GM21526 (cell line): ENCODE data around the gene UBTD1.
A peak's percentile ranks its signal among the peaks of the same experiment; 100 is the strongest.
"Not testable (repeated sequence)": the region's sequence is repeated elsewhere in the genome, so short reads cannot be mapped to it uniquely, and the experiment has no call there.

ENCODE experiments used
- ATAC-seq: cut with Tn5 transposase; IDR thresholded peaks from one replicate; pipeline ENCODE4 v1.9.1; 2021; ENCODE audit warnings: moderate library complexity; ENCODE audit not compliant: unreplicated experiment, low FRiP score

UBTD1 gene

DNA sequence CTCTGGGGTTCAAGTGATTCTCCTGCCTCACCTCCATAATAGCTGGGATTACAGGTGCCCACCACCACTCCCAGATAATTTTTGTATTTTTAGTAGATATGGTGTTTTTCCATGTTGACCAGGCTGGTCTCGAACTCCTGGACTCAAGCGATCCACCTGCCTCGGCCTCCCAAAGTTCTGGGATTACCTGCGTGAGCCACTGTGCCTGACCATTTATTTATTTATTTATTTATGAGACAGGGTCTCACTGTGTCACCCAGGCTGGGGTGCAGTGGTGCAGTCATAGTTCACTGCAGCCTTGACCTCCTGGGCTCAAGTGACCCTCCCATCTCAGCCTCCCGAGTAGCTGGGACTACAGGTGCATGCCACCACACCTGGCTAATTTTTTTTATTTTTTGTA, 55.6 kb downstream of the UBTD1 start:
- ATAC-seq: not testable (repeated sequence)

DNA sequence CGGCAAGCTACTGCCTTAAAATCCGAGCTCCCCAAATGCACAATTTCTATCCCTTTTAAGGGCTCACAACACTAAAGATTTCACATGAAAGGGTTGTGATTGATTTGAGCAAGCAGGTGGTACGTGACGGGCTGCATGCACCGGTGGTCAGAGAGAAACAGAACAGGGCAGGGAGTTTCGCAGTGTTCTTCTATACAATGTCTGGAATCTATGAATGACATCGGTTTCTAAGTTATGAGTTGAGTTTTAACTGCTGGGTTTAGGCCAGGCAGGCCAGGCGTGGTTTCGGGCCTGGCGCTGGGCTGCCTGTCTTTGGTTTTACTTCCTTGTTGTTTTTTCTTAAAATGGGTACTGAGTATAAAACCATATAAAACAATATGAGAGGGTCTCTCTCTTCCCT, 56.8 kb downstream of the UBTD1 start:
- not testable (repeated sequence) for ATAC-seq

GRCh38 chr10:97560731-97561381, 62.1 kb downstream of the UBTD1 start:
- not testable (repeated sequence) for ATAC-seq

DNA sequence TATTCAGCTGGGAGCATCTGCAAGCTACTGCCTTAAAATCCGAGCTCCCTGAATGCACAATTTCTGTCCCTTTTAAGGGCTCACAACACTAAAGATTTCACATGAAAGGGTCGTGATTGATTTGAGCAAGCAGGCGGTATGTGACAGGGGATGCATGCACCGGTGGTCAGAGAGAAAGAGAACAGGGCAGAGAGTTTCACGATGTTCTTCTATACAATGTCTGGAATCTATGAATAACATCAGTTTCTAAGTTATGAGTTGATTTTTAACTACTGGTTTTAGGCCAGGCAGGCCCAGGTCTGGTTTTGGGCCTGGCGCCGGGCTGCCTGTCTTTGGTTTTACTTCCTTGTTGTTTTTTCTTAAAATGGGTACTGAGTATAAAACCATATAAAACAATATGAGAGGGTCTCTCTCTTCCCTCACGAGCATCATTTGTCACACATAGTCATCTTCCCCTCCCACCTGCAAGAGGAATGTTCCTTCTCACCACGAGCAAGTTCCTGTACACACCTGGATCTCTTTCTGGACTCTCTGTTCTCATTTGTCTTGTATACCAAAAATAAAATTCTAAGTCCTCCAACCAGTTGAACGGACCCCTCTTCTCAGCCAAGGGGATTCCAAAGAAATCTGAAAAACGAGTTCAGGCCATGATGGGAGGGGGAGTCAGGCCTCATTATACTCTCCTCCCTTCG, 62.8 kb downstream of the UBTD1 start:
- ATAC-seq: not testable (repeated sequence)

- not testable (repeated sequence) for ATAC-seq
These were observed 63.6 kb downstream of the UBTD1 start for GRCh38 chr10:97562329-97562728.

- no peak for ATAC-seq
These were observed 64.6 kb downstream of the UBTD1 start for GRCh38 chr10:97563337-97563736.

DNA sequence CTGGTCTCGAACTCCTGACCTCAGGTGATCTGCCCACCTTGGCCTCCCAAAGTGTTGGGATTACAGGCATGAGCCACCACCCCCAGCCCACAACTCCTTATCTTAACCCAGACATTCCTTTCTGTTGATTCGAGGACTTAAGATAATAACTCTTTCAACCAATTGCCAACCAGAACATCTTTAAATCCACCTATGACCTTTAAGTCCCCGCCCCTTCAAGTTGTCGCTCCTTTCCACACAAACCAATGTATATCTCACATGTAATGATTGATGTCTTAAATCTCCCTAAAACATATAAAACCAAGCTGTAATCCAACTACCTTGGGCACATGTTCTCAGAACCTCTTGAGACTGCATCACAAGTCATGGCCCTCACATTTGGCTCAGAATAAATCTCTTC, 66.1 kb downstream of the UBTD1 start:
- no peak for ATAC-seq

GRCh38 chr10:97566336-97566996, 67.7 kb downstream of the UBTD1 start:
- no peak for ATAC-seq

- no peak for ATAC-seq
These were observed 69.2 kb downstream of the UBTD1 start for GRCh38 chr10:97567891-97568290.

- ATAC-seq: no peak
These were observed 71.5 kb downstream of the UBTD1 start for GRCh38 chr10:97570146-97570788.

DNA sequence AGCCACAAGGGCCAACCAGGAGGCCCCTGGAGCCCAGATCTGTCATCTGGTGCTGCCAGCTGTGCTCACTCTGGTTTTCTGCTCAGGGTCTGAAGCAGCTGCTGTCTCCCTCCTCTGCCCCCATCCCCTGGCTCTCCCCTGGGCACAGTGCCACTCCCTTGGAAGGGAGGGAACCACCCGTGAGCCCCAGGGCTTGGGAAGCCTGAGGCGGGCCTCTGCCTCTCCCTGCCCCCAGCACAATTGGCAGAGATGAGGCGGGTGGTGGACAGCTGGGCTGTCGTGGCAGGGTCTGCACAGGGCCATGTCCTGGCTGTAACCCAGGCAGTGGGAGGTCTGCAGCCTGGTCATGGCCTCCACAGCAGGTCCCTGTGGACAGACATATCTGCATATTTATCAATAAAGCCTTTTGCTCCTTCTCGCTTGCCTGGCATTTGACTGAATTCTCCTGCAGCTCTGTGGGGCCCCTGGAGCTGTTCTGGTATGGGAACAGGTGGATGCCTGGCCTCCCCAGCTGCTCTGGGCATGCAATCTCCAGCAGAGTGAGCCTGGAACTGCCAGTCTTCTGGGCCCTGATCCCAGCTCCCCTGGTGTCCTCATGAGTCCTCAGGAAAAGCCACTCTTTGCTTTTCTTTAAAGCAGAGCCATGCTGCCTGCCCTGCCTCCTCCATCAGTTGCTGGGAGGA, 72.2 kb downstream of the UBTD1 start:
- no peak for ATAC-seq

GRCh38 chr10:97571622-97572021, 72.9 kb downstream of the UBTD1 start:
- no peak for ATAC-seq

DNA sequence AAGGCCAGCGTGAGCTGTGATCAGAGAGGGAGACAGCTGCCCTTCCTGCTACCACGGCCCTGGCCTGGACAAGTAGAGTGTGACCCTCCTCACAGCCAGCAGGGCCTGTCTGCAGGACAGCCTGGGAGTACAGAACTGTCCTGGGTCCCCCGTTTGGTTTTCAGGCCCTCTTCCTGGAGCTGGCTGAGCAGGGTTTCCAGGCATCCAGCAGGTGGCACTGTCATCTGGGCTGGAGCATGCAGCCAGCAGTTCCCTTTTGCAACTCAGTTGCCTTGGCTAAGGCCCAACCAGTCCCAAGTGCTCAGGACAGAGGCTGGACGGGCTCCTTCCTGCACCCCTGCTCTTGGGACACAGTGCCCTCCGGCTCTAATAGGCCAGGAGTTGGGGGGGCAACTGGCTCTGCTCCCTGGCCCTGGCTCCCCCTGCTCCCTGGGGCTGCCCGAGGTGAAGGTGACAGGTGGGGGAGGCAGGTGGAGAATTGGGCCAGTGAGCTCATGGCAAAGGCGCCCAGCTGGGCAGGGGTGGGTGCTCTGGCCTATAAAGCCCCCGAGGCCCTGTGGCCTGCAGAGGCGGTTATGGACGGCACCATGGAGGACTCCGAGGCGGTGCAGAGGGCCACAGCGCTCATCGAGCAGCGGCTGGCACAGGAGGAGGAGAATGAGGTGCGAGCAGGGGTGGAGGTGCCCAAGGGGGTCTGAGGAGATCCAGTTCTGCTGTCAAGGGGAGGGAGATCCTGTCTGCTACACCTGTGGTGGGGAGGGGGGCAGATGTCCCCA, 73.7 kb downstream of the UBTD1 start, which contains the start of gene ANKRD2:
Gene ANKRD2, plus strand, starts transcription at position 566 of the 776 bp plus-strand sequence. Its CDS starts 10 bp downstream, at position 576.
- ATAC-seq: peak; percentile 52

DNA sequence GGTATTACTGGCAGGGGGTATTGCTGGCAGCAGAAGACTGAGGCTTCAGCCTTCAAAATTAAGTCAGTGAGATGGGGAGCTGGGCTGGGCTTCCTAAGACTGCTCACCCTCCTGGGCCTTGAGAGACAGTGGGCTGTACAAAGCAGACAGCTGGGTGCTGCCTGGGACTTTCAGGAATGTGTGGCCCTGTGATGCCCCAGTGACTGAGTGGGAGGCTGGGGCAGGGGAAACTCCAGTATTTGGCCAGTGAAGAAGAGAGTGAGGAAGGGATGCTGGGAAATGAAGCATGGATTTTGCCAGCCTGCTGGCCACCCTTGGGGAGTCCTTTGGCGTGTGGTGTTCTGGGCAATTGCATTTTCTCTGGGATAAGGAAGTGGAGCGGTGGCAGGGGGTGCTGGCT, 74.3 kb downstream of the UBTD1 start:
- ATAC-seq: no peak

GRCh38 chr10:97573672-97574071, 74.9 kb downstream of the UBTD1 start:
- ATAC-seq: no peak

DNA sequence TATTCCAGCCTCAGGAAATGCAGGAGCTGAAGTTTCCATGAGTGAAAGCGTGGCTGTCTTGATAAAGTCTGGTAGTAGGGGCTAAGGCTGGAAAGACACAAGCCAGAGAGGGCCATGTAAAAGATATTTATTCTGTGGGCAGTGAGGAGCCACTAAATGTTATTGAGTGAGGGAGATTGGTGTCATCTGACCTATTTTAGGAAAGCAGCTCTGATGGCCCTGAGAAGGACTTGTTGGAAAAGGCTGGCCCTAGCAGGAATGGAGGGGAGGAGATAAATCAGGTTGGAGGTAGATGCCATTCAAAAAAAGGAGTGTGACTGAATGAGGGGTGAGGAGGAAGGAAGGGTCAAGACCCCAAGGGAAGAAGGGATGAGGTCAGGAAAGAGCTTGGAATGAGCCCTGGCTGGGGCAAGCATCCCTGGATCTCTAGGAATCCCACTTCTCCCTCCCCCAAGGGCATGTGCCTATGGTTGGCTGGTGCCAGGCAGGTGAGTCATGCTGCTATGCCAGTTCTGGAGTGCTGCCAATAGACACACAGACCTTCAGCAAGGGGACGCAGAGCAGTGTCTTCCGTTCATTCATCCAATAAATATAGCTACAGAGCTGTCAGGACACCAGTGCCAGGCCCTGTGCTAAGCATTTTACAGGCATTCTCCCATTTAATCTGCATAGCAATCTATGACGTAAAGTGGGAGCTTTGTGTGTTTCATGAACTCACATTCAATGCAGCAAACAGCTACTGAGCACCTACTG, 75.8 kb downstream of the UBTD1 start:
- ATAC-seq: no peak

DNA sequence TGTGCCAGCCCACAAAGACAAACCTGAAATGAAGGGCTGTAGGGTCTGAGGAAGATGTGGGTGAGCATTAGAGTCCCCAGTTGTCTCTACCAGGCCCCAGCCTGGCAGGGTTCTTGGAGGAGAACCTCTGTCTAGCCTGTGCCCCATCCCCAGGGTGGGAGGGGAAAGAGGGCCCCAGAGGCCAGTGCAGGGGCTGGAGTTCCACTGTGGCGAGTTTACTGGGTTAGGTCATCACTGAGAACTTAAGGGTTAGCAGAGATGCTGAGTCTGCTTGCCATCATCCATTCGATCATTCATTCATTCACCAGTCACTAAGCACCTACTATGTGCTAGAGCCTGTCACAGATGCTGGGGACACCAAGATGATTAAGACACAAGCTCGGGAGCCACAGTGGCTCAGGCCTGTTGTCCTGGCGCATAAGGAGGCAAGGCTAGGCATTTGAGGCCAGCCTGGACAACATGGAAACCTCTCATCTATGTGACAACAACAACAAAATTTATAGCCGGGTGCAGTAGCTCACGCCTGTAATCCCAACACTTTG, 76.5 kb downstream of the UBTD1 start:
- no peak for ATAC-seq

DNA sequence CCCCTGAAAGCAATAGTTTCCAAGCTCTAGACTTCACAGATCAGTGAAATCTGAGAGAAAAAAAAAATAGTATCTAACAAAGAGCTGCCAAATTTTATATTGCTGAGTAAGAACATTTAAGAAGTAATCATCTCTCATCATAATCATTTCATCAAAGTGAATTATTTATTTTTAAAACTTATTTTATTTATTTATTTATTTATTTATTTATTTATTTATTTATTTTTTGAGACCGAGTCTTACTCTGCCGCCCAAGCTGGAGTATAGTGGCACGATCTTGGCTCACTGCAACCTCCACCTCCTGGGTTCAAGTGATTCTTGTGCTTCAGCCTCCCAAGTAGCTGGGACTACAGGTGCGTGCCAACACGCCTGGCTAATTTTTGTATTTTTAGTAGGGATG, 77.8 kb downstream of the UBTD1 start:
- ATAC-seq: not testable (repeated sequence)

DNA sequence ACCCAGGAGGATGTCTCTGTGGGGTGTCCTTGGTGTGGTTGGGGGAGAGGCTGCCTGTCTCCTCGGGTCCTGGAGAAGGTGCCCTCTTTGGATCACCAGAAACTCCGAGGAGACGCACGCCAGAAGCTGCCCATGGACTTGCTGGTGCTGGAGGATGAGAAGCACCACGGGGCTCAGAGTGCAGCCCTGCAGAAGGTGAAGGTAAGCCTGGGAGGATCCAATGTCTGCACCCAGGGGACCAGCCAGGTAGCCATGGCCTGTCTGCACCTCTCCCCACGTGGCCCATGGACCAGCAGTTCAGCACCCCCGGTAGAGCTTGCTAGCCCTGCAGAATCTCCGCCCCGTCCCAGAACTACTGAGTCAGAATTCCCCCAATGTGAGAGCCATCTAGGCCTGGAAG, 79.0 kb downstream of the UBTD1 start:
- ATAC-seq: no peak
